HL-60 (cell line): ENCODE data around the gene AFF2.

Experiments
- CTCF ChIP-seq: IDR thresholded peaks from one replicate; pipeline ENCODE4 v1.5.1; 2011; ENCODE audit warnings: low read length, control low read depth, inconsistent platforms; ENCODE audit not compliant: insufficient read depth
- POLR2AphosphoS5 ChIP-seq: IDR thresholded peaks from 2 replicates; pipeline ENCODE4 v1.6.1; 2012; ENCODE audit warnings: low read depth
- REST ChIP-seq: IDR thresholded peaks from 2 replicates; pipeline ENCODE4 v1.6.1; 2012; ENCODE audit warnings: low read depth; ENCODE audit not compliant: insufficient replicate concordance
- SPI1 ChIP-seq: IDR thresholded peaks from 2 replicates; pipeline ENCODE4 v1.6.1; 2012; ENCODE audit warnings: low read depth, mild to moderate bottlenecking, borderline replicate concordance

DNA sequence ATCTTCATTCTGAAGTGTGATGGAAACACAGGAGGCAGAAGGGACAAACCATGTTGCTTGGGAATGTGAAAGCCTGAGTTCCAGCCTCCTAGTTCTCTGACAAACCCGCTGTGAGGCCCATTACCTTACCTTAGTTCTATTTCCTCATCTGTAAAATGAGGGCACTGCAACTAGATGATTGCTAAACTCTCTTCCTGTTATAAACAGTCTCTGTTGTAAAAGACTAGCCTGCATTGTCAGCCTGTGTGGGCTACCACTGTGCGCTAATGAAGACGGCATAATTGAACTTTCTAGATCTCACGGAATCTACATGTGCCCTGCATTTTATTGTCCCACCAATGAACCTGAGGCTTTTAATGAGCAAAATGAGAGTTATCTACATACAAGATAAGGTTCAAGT lies 147.2 kb downstream of the AFF2 start:
- no peak for TF ChIP-seq CTCF
- peak; percentile 35; the same call in 1 of the 2 replicates for TF ChIP-seq POLR2AphosphoS5
- peak; percentile 16; the same call in 1 of the 2 replicates for TF ChIP-seq SPI1
- no peak for TF ChIP-seq REST
